Retinal pigment epithelial cell (primary cell): ENCODE results near the gene BCAS1.

ENCODE experiments used
- DNase-seq: peaks from one replicate; pipeline ENCODE4 v3.0.0-alpha.2; 2010; ENCODE audit warnings: low read depth
- H3K4me3 ChIP-seq: 2 replicates; pipeline ENCODE4 v1.5.1; 2011; ENCODE audit warnings: mild to moderate bottlenecking, low read length, control low read depth, moderate library complexity
- TF ChIP-seq, protein P1 (sequence below): conservative IDR thresholded peaks from 2 replicates; pipeline ENCODE4 v1.5.1; 2011; ENCODE audit warnings: low read depth, low read length, control low read depth, inconsistent platforms

Gene BCAS1

DNA sequence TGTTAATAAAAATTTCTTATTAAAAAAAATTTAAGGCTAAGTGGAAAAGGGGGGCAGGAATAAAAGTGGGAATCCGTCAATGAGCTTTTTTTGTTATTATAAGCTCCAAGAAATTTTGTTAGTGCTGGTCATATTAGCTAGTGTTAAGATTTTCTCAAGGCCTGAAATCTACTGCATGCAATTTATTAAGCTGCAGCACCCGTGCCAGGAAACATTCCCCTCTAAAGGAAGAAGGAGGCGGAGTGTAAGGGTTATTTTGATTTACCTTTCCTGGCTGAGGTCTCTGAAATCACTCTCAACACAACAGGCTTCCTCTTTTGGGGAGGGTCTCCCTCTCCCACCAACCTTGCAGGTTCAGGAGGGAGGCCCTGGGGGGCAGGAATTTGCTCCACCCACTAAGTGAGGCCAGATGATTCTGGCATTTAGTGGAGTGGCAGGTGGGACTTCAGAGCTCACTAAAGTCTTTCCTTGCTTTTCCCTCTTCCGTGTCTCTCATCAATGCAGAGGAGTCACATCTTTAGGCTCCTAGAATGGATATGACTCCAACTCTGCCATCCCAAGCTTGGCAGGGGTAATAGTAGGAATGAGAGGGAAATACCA, 168.8 kb downstream of the BCAS1 start:
- no peak for DNase-seq
- no peak overlapping the region for H3K4me3 ChIP-seq
- TF ChIP-seq, protein P1, sequence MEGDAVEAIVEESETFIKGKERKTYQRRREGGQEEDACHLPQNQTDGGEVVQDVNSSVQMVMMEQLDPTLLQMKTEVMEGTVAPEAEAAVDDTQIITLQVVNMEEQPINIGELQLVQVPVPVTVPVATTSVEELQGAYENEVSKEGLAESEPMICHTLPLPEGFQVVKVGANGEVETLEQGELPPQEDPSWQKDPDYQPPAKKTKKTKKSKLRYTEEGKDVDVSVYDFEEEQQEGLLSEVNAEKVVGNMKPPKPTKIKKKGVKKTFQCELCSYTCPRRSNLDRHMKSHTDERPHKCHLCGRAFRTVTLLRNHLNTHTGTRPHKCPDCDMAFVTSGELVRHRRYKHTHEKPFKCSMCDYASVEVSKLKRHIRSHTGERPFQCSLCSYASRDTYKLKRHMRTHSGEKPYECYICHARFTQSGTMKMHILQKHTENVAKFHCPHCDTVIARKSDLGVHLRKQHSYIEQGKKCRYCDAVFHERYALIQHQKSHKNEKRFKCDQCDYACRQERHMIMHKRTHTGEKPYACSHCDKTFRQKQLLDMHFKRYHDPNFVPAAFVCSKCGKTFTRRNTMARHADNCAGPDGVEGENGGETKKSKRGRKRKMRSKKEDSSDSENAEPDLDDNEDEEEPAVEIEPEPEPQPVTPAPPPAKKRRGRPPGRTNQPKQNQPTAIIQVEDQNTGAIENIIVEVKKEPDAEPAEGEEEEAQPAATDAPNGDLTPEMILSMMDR = no peak

DNA sequence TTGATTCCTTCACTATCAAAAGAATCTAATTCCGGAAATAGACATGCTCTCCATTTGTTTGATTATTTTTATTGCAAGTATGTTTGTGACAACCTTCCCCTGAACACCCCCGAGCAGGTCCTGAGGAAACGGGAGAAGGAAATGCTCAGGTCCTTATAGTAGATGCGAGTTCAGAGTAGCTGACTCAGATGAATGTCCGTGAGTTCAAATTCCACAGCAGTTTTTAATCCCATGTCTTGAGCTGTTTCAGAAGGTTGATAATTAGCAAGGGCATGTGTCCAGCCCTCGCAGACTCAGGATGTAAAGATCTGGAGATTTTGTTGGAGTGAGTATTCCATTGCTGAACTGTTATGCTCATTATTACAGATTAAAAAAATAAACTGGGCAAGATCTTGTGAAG, 169.3 kb downstream of the BCAS1 start:
- DNase-seq = peak; percentile 97
- H3K4me3 ChIP-seq = peak overlapping the region; percentile 10
- TF ChIP-seq, protein P1 = no peak

DNA sequence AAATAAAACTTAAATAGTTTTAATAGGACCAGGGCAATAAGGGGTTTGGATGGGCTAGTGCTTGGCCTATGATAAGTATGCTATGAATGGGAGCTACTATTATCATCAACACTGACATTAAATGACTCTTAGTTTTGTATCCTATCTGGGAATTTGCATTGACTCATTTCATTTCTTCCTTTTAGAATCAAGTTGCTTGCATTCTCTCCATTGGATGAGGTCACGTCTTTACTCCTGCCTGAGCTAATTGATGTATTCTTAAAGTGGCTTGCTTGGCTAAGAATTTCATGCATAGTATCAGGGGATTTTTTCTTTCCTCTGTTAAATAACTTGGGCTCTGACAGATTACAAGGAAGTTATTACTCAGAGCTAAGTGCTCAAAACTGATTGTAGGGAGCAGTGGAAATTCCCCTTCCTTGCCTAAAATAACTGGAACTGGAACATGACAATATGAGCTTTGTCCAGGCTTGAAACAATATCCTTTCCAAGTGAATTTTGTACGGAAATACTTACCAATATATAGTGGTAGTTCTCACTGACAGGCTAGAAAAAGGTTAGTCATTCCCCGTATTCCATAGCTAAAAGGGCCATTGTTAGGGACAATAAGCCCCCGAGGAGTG, 169.9 kb downstream of the BCAS1 start:
- peak overlapping the region; percentile 10 for H3K4me3 ChIP-seq
- TF ChIP-seq, protein P1 = no peak
- no peak for DNase-seq

GRCh38 chr20:53899351-53900167, 170.8 kb downstream of the BCAS1 start:
- TF ChIP-seq, protein P1 = no peak
- no peak for DNase-seq
- no peak overlapping the region for H3K4me3 ChIP-seq

- no peak for DNase-seq
- H3K4me3 ChIP-seq = no peak overlapping the region
- TF ChIP-seq, protein P1 = no peak
Measured at GRCh38 chr20:53898556-53898931, 171.8 kb downstream of the BCAS1 start.

GRCh38 chr20:53897884-53898555, 172.4 kb downstream of the BCAS1 start:
- TF ChIP-seq, protein P1 = no peak
- H3K4me3 ChIP-seq = no peak overlapping the region
- DNase-seq = no peak
